BLaER1 treated with 17β-estradiol and CSF1 and Interleukin-3, amounts not matched to agents 10 nM and 100 nM (cell line): Measurements from ENCODE around the gene GAREM2.
A peak's percentile ranks its signal among the peaks of the same experiment; 100 is the strongest.

ENCODE experiments used
- H3K27ac ChIP-seq, 11 experiments: shearing (Covaris generic); formaldehyde crosslinking; 2 replicates each; pipeline ENCODE4 v1.8.1; 2022
- H3K27me3 ChIP-seq, 11 experiments: shearing (Covaris generic); formaldehyde crosslinking; 2 replicates each; pipeline ENCODE4 v1.8.1; 2022
- H3K36me3 ChIP-seq, 11 experiments: shearing (Covaris generic); formaldehyde crosslinking; 2 replicates each; pipeline ENCODE4 v1.8.1; 2022
- H3K4me1 ChIP-seq, 10 experiments: shearing (Covaris generic); formaldehyde crosslinking; 2 replicates each; pipeline ENCODE4 v1.8.1; 2022
- H3K4me2 ChIP-seq, 11 experiments: shearing (Covaris generic); formaldehyde crosslinking; 2 replicates each; pipeline ENCODE4 v1.8.1; 2022
- H3K4me3 ChIP-seq, 10 experiments: shearing (Covaris generic); formaldehyde crosslinking; 2 replicates each; pipeline ENCODE4 v1.8.1; 2022
- H3K9ac ChIP-seq, 11 experiments: shearing (Covaris generic); formaldehyde crosslinking; 2 replicates each; pipeline ENCODE4 v1.8.1; 2022
- H3K9me3 ChIP-seq, 11 experiments: shearing (Covaris generic); formaldehyde crosslinking; replicated peaks in 1 of 11; 2 replicates each; pipeline ENCODE4 v1.8.1; 2022
- H4K20me1 ChIP-seq, 11 experiments: shearing (Covaris generic); formaldehyde crosslinking; 2 replicates each; pipeline ENCODE4 v1.8.1; 2022
- Cebpa-rat ChIP-seq, 11 experiments: shearing (Covaris generic); IDR thresholded peaks; 2 replicates each; pipeline ENCODE4 v1.8.1; 2022

GAREM2 gene

GRCh38 chr2:26197516-26197915, 24.6 kb downstream of the GAREM2 start:
- Histone ChIP-seq H3K4me3 (no peak overlapping the region), H4K20me1 (peaks cover 0 to 16% (median 0%) of the 10 kb centered on the region in 11 experiments; a peak in 6 of 22 replicates), H3K4me2 (0 out of 22 replicates have a peak overlapping the region, but pooled peaks of 1 of the 11 experiments have one; percentile 36), H3K9ac (no peak overlapping the region), H3K27ac (no peak overlapping the region), H3K9me3 (peaks cover 8 to 21% (median 11%) of the 10 kb centered on the region in 11 experiments; a peak in 21 of 22 replicates), H3K27me3 (no peaks in the 10 kb centered on the region), H3K36me3 (peaks cover 95 to 100% (median 100%) of the 10 kb centered on the region in 11 experiments), H3K4me1 (peaks cover 5 to 19% (median 9%) of the 10 kb centered on the region in 10 experiments; a peak in 17 of 20 replicates)
- no peak for TF ChIP-seq Cebpa-rat (IDR thresholded peaks at IDR 0.05)

DNA sequence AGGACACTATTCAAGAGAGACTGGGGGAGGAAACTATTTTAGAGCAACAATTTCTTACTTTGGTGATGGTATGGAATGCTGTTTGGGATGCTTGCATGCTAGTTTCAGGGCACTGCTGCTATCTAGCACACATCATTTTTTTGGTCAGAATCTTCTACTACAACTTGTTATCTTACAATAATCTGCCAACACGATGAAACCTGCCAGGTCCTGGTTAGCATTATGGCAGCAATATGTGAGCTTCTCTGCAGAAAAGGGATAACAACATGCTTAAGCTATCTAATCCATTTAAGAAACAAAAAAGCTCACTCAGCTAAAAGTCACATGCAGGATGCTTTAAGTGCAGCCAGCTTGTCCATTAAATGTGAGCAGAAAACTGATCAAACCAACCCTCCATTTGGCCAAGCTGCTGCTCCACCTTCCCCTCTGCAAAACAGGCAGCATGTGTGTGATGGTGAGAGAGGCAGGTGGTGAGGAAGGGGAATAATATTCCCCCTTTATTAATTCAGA, 30.1 kb downstream of the GAREM2 start:
- H3K4me3 ChIP-seq = no peak overlapping the region
- H3K36me3 ChIP-seq = peaks cover 94 to 100% (median 98%) of the 10 kb centered on the region in 11 experiments
- H3K27ac ChIP-seq = no peak overlapping the region
- H3K27me3 ChIP-seq = no peaks in the 10 kb centered on the region
- H4K20me1 ChIP-seq = peaks cover 0 to 12% (median 0%) of the 10 kb centered on the region in 11 experiments; a peak in 6 of 22 replicates
- H3K4me2 ChIP-seq = no peak overlapping the region
- TF ChIP-seq Cebpa-rat (IDR thresholded peaks at IDR 0.05) = no peak
- no peak overlapping the region for H3K9ac ChIP-seq
- peaks cover 0 to 12% (median 2%) of the 10 kb centered on the region in 11 experiments; a peak in 12 of 22 replicates for H3K9me3 ChIP-seq
- H3K4me1 ChIP-seq = peaks cover 0 to 13% (median 0%) of the 10 kb centered on the region in 10 experiments; a peak in 2 of 20 replicates

DNA sequence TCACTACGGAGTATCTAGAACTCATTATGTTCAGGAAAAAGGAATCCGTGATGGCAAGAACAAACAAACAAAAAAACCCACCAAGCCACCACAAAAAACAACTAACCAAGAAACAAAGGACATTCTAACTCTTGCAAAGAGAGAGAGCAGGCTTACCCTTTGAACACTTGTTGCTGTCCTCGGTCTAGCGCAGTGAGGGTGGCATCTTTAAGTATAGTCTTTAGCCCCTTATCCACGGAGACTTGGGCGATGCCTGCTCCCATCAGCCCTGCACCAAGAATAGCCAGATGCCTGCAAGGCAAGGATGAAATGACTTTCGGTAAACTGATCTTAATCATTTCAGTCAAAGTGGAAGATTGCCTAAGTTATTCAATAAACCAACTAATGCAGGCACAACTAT, 31.0 kb downstream of the GAREM2 start:
- no peak for TF ChIP-seq Cebpa-rat (IDR thresholded peaks at IDR 0.05)
- Histone ChIP-seq H3K4me3 (no peak overlapping the region), H3K4me1 (peaks cover 0 to 13% (median 0%) of the 10 kb centered on the region in 10 experiments; a peak in 2 of 20 replicates), H3K27ac (no peak overlapping the region), H3K4me2 (no peak overlapping the region), H3K36me3 (peaks cover 94 to 100% (median 98%) of the 10 kb centered on the region in 11 experiments), H4K20me1 (peaks cover 0 to 12% (median 0%) of the 10 kb centered on the region in 11 experiments; a peak in 6 of 22 replicates), H3K9me3 (peaks cover 0 to 3% (median 0%) of the 10 kb centered on the region in 11 experiments; a peak in 3 of 22 replicates), H3K9ac (no peak overlapping the region), H3K27me3 (no peaks in the 10 kb centered on the region)

DNA sequence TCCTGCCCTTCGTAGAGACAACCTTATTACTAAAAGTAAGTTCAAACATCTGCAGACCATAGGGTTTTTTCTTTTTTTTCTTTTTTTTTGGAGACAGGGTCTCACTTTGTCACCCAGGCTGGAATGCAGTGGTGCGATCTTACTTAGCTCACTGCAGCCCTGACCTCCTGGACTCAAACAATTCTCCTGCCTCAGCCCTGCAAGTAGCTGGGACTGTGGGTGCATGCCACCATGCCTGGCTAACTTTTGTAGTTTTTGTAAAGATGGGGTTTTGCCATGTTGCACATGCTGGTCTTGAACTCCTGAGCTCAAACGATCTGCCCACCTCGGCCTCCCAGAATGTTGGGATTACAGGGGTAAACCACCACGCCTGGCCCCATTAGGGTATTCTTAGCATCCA, 39.1 kb downstream of the GAREM2 start:
- H4K20me1 ChIP-seq = peaks cover 0 to 10% (median 0%) of the 10 kb centered on the region in 11 experiments; a peak in 2 of 22 replicates
- H3K4me2 ChIP-seq = no peak overlapping the region
- H3K27ac ChIP-seq = no peak overlapping the region
- H3K9me3 ChIP-seq = no peaks in the 10 kb centered on the region
- no peaks in the 10 kb centered on the region for H3K4me1 ChIP-seq
- H3K27me3 ChIP-seq = no peaks in the 10 kb centered on the region
- no peak overlapping the region for H3K9ac ChIP-seq
- TF ChIP-seq Cebpa-rat (IDR thresholded peaks at IDR 0.05) = no peak
- peaks cover 96 to 100% (median 99%) of the 10 kb centered on the region in 11 experiments for H3K36me3 ChIP-seq
- no peak overlapping the region for H3K4me3 ChIP-seq

- no peak overlapping the region for H3K27ac ChIP-seq
- peaks cover 0 to 16% (median 0%) of the 10 kb centered on the region in 11 experiments; a peak in 2 of 22 replicates for H4K20me1 ChIP-seq
- H3K27me3 ChIP-seq = no peaks in the 10 kb centered on the region
- H3K4me3 ChIP-seq = no peak overlapping the region
- H3K4me2 ChIP-seq = no peak overlapping the region
- no peak for TF ChIP-seq Cebpa-rat (IDR thresholded peaks at IDR 0.05)
- no peaks in the 10 kb centered on the region for H3K4me1 ChIP-seq
- peaks cover 0 to 7% (median 4%) of the 10 kb centered on the region in 11 experiments; a peak in 6 of 22 replicates for H3K9me3 ChIP-seq
- peaks cover 94 to 100% (median 99%) of the 10 kb centered on the region in 11 experiments for H3K36me3 ChIP-seq
- no peak overlapping the region for H3K9ac ChIP-seq
These were observed 41.9 kb downstream of the GAREM2 start for GRCh38 chr2:26214759-26215158.

- no peak for TF ChIP-seq Cebpa-rat (IDR thresholded peaks at IDR 0.05)
- Histone ChIP-seq H3K9me3 (peaks cover 0 to 7% (median 4%) of the 10 kb centered on the region in 11 experiments; a peak in 6 of 22 replicates), H3K9ac (no peak overlapping the region), H3K4me1 (no peaks in the 10 kb centered on the region), H4K20me1 (peaks cover 0 to 16% (median 0%) of the 10 kb centered on the region in 11 experiments; a peak in 4 of 22 replicates), H3K27me3 (no peaks in the 10 kb centered on the region), H3K4me2 (no peak overlapping the region), H3K36me3 (peaks cover 93 to 100% (median 99%) of the 10 kb centered on the region in 11 experiments), H3K27ac (no peak overlapping the region), H3K4me3 (no peak overlapping the region)
These were observed 42.9 kb downstream of the GAREM2 start for GRCh38 chr2:26215833-26216232.

DNA sequence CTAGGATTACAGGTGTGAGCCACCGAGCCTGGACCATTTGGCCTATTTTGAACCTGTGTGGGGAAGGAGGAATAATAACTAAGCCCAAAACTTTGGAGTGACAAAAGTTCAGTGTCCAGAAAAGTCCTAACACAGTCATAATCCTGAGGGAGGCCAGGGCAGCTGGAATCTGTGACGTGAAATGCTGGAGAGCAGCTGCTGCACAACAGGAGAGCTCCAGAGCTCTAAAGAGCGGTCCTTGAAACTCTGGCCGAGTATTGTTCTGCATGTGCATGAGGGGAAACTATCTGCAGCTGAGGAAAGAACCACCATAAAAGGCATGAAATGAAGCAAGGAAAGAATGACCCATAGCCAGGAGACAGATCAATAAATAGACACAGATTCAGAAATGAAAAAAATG, 43.7 kb downstream of the GAREM2 start:
- H3K9ac ChIP-seq = no peak overlapping the region
- no peak overlapping the region for H3K4me3 ChIP-seq
- H3K36me3 ChIP-seq = peaks cover 95 to 100% (median 99%) of the 10 kb centered on the region in 11 experiments
- H3K27me3 ChIP-seq = no peaks in the 10 kb centered on the region
- H3K9me3 ChIP-seq = peaks cover 0 to 7% (median 4%) of the 10 kb centered on the region in 11 experiments; a peak in 6 of 22 replicates
- TF ChIP-seq Cebpa-rat (IDR thresholded peaks at IDR 0.05) = no peak
- no peak overlapping the region for H3K4me2 ChIP-seq
- H3K27ac ChIP-seq = no peak overlapping the region
- no peaks in the 10 kb centered on the region for H3K4me1 ChIP-seq
- H4K20me1 ChIP-seq = peaks cover 0 to 16% (median 0%) of the 10 kb centered on the region in 11 experiments; a peak in 4 of 22 replicates

- Histone ChIP-seq H4K20me1 (peaks cover 0 to 18% (median 0%) of the 10 kb centered on the region in 11 experiments; a peak in 4 of 22 replicates), H3K9me3 (peaks cover 0 to 7% (median 4%) of the 10 kb centered on the region in 11 experiments; a peak in 6 of 22 replicates), H3K4me2 (no peak overlapping the region), H3K9ac (no peak overlapping the region), H3K36me3 (peaks cover 95 to 100% (median 99%) of the 10 kb centered on the region in 11 experiments), H3K4me1 (no peaks in the 10 kb centered on the region), H3K27me3 (no peaks in the 10 kb centered on the region), H3K27ac (no peak overlapping the region), H3K4me3 (no peak overlapping the region)
- TF ChIP-seq Cebpa-rat (IDR thresholded peaks at IDR 0.05) = no peak
These were observed 44.8 kb downstream of the GAREM2 start for GRCh38 chr2:26217720-26218119.

- Histone ChIP-seq H3K4me3 (no peak overlapping the region), H3K36me3 (peaks cover 94 to 100% (median 96%) of the 10 kb centered on the region in 11 experiments), H3K27ac (no peak overlapping the region), H3K27me3 (no peaks in the 10 kb centered on the region), H3K4me1 (no peaks in the 10 kb centered on the region), H4K20me1 (peaks cover 0 to 11% (median 0%) of the 10 kb centered on the region in 11 experiments; a peak in 4 of 22 replicates), H3K9me3 (peaks cover 12 to 24% (median 18%) of the 10 kb centered on the region in 11 experiments; a peak in 21 of 22 replicates), H3K4me2 (no peak overlapping the region), H3K9ac (no peak overlapping the region)
- no peak for TF ChIP-seq Cebpa-rat (IDR thresholded peaks at IDR 0.05)
These were observed 50.1 kb downstream of the GAREM2 start for GRCh38 chr2:26223018-26223417.
